GM12874 (cell line): ENCODE data around the gene ZSCAN22.

ENCODE experiments used
- CTCF ChIP-seq: IDR thresholded peaks from 2 replicates; pipeline ENCODE4 v1.5.1; 2011; ENCODE audit warnings: low read depth, mild to moderate bottlenecking, control low read depth, low read length, moderate library complexity; ENCODE audit not compliant: insufficient read depth

The ZSCAN22 gene

DNA sequence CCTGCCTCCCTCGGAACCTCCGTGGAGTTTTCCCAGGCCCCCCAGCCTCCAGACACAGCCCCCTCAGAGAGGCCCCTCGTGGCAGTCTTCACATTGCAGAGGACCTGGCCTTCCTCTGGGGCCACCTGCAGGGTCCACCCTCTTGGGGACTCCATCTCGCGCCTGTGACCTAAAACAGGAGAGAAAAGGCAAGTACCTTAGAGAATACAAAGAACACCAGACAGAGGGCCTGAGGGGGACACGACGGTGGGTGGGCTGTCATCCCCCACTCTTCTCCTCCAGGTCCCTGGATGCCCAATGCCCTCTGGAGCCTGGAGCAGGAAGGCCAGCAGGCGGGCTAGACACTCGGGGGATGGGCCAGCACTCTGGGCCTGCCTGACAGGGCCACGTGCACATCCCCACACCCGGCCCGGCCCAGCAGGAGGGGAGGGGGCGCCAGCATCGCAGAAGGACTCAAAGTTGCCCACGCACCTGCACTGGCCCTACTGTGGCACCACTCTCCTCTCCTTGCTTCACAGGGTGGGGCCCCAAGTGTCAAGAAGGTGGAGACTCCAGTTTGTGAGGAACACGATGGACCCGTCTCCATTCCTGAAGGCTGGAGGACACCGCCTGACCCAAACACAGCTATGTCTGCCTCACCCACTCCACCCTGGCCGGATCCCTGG is 30.8 kb downstream of the ZSCAN22 start:
- no peak for TF ChIP-seq CTCF

- TF ChIP-seq CTCF, result no peak
Measured at GRCh38 chr19:58361900-58362271, 35.1 kb downstream of the ZSCAN22 start.

DNA sequence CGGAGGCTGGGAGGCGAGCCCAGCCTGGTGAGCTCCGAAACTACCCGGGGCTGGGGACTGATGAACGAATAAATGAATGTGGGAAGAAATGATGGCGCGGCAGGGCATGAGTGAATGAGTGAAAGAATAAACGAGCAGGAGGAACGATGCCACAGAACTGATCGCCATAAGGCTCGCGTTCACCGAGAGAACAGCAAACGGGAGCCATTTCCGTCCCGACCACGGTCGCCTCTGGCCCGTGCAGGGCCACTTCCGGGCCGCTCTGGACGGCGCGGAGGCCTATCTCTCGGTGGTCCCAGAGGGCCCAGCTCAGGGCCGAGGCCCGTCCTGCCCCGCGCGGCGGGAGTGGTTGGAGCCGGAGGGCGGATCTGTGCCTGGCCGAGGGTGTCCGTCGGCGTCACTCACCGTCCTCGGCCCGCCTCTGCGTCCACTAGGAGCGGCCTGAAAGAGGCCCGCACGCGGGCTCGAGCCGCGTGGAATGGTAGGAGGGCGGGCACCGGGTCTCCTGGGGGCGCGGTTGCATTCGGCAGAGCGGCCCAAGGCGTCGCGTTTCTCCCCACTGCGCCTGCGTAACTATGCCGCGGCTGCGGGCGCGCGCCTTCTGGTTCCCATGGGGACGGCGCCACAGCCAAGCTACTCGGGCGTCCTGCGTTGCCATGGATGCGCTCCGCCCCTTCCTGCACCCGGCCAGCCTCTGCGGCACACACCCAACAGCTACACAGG is 35.6 kb downstream of the ZSCAN22 start, which contains the start of gene ZNF497:
TSS of gene ZNF497 (minus strand) at position 480 of the 723 bp plus-strand sequence. CDS start 5,116 bp downstream, outside the sequence.
- no peak for TF ChIP-seq CTCF

- TF ChIP-seq CTCF, result no peak
Measured at GRCh38 chr19:58364146-58364545, 37.4 kb downstream of the ZSCAN22 start.

GRCh38 chr19:58366585-58367430 is 40.0 kb downstream of the ZSCAN22 start:
- TF ChIP-seq CTCF, result no peak

- no peak for TF ChIP-seq CTCF
Measured at GRCh38 chr19:58367698-58368454, 41.1 kb downstream of the ZSCAN22 start.
